GM13976 (cell line): ENCODE measurements around the gene ASPDH.

Experiments
- DNase-seq: peaks from one replicate; pipeline ENCODE4 v3.0.0; 2012; ENCODE audit warnings: low spot score
- CTCF ChIP-seq: IDR thresholded peaks from 2 replicates; pipeline ENCODE4 v1.5.1; 2012; ENCODE audit warnings: borderline replicate concordance, mild to moderate bottlenecking; ENCODE audit not compliant: insufficient read depth; ENCODE audit errors: extremely low read depth, missing control alignments, control extremely low read depth
- in situ Hi-C: fragments of 300-500 bp; cut with MboI; formaldehyde crosslinking; loops from one replicate; pipeline ENCODE4 v1.12.0; 2022; ENCODE audit warnings: low sequenced_read_pairs, mixed read lengths, inconsistent platforms; ENCODE audit not compliant: unreplicated experiment

ASPDH gene

GRCh38 chr19:50490991-50491472, 22.7 kb downstream of the ASPDH start:
- in situ Hi-C loops, result no loop called here
- no peak for DNase-seq
- TF ChIP-seq CTCF, result no peak

GRCh38 chr19:50490411-50490811, 23.3 kb downstream of the ASPDH start:
- TF ChIP-seq CTCF, result no peak
- DNase-seq, result no peak
- in situ Hi-C loops, result no loop called here

GRCh38 chr19:50489461-50490011, 24.2 kb downstream of the ASPDH start:
- in situ Hi-C loops, result no loop called here
- DNase-seq, result no peak
- no peak for TF ChIP-seq CTCF

GRCh38 chr19:50488389-50489194, 25.1 kb downstream of the ASPDH start:
- in situ Hi-C loops, result no loop called here
- DNase-seq, result no peak
- TF ChIP-seq CTCF, result no peak

GRCh38 chr19:50486823-50487515, 26.7 kb downstream of the ASPDH start:
- no peak for DNase-seq
- in situ Hi-C loops, result no loop called here
- TF ChIP-seq CTCF, result no peak

- in situ Hi-C loops, result no loop called here
- no peak for TF ChIP-seq CTCF
Observed at GRCh38 chr19:50485284-50485955, 28.3 kb downstream of the ASPDH start.

More at GRCh38 chr19:50485284-50485955, 28.3 kb downstream of the ASPDH start:
- no peak for DNase-seq
